HG03139 (cell line): ENCODE data around the gene SLC9A8.
A peak's percentile ranks its signal among the peaks of the same experiment; 100 is the strongest.

Experiments used
- ATAC-seq: cut with Tn5 transposase; IDR thresholded peaks from one replicate; pipeline ENCODE4 v1.9.1; 2021; ENCODE audit not compliant: unreplicated experiment

SLC9A8 gene

GRCh38 chr20:49914310-49915117 is 101.9 kb downstream of the SLC9A8 start:
- peak; percentile 11 for ATAC-seq

- peak; percentile 37 for ATAC-seq
Observed at GRCh38 chr20:49915118-49915379, 102.4 kb downstream of the SLC9A8 start.

DNA sequence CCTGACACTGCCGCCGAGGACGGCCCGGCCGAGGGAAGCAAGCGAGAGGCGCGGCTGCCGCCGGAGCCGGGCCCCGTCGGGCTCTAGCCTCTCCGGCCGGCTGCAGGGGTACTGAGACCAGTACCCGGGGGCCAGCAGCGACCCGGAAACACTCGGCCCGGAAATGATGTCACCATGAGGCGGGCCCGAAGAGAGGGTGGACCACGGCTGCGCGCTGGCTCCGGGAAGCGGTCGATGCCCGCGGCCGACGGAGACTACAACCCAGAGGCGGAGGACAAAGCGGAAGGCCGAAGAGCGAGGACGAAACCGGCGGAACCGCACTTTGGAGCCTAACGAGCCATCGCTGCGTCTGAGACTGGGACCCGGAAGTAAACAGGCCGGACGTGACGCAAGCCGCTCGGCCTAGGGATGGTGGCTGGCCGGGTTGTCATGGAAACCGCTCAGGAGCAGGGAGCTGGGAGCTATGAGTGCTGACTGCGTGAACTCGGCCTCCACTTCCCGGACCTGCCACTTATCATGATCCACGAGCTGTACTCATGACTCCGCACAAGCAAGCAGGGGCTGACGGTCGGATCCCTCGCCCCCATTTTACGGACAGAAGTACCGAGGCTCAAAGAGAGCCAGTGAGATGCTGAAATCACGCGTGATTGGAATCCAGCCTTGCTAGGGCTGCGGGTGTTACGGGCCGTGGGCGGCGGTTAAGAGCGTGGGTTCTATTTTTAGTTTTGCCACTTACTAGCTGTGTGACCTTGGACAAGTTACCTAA is 102.9 kb downstream of the SLC9A8 start, which contains the start of gene SPATA2:
SPATA2 (minus strand) TSS at position 150 of the 766 bp plus-strand sequence. CDS start 7,039 bp downstream, outside the sequence.
- ATAC-seq: peak; percentile 78

GRCh38 chr20:49916146-49917002 is 103.7 kb downstream of the SLC9A8 start:
- no peak for ATAC-seq

DNA sequence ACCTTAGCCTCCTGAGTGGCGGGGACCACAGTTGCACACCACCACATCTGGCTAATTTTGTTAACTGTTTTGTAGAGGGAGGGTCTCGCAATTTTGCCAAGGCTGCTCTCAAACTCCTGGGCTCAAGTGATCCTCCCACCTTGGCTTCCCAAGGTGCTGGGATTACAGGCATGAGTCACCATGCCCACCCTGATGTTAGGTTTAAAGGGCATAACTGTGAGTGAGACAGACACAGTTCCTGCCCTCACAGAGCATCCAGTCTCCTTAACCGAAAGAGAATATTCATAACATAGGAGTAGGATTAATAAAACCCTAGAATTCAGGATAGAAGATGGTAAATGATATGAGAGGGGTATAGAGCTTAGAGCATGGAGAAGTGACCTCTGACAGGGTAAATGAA is 105.8 kb downstream of the SLC9A8 start:
- no peak for ATAC-seq

GRCh38 chr20:49919009-49919408 is 106.4 kb downstream of the SLC9A8 start:
- no peak for ATAC-seq

DNA sequence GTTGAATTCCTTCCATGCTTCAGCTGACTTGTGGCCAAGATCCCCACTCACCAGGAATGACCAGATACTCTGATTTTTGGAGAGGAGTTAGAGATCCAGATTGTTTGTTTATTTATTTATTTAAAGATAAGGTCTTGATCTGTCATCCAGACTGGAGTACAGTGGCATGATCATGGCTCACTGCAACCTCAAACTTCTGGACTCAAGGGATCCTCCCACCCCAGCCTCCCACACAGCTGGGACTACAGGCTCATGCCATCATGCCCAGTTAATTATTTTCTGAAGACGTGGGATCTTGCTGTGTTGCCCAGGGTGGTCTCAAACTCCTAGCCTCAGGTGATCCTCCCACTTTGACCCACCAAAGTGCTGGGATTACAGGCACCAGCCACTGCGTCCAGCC is 106.8 kb downstream of the SLC9A8 start:
- no peak for ATAC-seq

- no peak for ATAC-seq
Observed at GRCh38 chr20:49924247-49924646, 111.6 kb downstream of the SLC9A8 start.

GRCh38 chr20:49925901-49926454 is 113.3 kb downstream of the SLC9A8 start:
- no peak for ATAC-seq

- no peak for ATAC-seq
Observed at GRCh38 chr20:49928411-49929141, 115.9 kb downstream of the SLC9A8 start.

DNA sequence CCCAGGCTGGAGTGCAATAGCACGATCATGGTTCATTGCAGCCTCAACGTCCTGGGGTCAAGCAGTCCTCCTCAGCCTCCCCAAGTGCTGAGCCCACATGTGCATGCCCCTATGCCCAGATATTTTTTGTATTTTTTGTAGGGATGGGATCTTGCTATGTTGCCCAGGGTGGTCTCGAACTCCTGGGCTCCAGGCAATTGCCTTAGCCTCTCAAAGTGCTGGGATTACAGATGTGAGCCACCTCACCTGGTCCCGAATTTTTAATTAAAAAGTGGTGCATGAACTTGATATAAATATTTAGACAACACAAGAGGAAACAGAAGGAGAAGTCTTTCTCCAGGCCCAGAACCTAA is 116.5 kb downstream of the SLC9A8 start:
- no peak for ATAC-seq

DNA sequence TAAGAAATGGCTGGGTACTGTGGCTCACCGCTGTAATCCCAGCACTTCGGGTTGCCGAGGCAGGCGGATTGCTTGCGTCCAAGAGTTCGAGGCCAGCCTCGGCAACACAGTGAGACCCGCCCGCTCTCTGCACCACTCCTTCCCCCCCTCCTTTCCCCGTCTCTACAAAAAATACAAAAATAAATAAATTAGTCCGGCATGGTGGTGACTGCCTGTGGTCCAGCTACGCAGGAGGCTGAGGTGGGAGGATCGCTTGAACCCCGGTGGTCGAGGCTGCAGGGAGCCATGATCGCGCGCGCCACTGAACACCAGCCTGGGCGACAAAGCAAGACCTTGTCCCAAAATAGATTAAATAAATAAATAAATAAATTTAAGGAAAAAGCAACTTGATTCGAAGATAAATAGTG is 123.1 kb downstream of the SLC9A8 start:
- ATAC-seq: peak; percentile 6

DNA sequence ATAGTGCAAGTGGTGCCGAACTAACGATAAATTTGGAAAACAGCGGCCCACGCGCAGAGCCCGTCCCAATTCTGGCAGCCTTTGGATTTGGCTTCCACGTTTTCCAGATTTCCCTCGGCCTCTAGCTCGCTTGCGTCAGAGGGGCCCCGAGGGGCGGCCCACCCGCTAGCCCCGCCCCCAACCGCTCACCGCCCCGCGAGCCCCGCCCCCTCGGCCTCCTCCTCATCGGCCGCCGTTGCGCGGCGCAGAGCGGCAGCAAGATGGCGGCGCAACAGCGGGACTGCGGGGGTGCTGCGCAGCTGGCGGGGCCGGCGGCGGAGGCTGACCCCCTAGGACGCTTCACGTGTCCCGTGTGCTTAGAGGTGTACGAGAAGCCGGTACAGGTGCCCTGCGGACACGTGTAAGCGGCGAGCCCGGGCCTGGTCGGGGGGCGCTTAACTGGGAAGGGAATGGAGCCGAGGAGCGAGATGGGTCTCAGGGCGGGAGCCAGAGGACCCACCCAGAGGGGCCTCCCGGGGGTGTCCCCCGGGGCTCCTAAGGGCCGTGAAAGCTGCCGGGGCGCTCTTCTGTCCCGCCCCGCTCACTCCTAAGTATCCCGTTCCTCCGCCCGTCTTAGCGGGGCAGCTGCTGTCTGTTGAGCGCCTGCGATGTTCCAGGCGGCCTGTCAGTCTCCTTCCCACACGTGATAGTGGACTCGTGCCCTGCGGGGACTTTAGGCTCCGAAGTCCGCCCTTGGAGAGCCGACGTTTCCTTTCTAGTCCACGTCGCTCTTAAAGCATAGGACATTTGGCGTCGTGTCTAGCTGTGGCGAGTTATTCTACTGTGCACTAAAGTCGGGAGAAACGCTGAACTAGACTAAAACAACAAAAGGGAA is 123.8 kb downstream of the SLC9A8 start, which contains the start of gene RNF114:
RNF114 (plus strand) TSS at position 245 of the 874 bp plus-strand sequence; CDS start at position 261, 16 bp downstream.
- ATAC-seq: peak; percentile 54

- no peak for ATAC-seq
Observed at GRCh38 chr20:49937027-49937929, 124.7 kb downstream of the SLC9A8 start.

DNA sequence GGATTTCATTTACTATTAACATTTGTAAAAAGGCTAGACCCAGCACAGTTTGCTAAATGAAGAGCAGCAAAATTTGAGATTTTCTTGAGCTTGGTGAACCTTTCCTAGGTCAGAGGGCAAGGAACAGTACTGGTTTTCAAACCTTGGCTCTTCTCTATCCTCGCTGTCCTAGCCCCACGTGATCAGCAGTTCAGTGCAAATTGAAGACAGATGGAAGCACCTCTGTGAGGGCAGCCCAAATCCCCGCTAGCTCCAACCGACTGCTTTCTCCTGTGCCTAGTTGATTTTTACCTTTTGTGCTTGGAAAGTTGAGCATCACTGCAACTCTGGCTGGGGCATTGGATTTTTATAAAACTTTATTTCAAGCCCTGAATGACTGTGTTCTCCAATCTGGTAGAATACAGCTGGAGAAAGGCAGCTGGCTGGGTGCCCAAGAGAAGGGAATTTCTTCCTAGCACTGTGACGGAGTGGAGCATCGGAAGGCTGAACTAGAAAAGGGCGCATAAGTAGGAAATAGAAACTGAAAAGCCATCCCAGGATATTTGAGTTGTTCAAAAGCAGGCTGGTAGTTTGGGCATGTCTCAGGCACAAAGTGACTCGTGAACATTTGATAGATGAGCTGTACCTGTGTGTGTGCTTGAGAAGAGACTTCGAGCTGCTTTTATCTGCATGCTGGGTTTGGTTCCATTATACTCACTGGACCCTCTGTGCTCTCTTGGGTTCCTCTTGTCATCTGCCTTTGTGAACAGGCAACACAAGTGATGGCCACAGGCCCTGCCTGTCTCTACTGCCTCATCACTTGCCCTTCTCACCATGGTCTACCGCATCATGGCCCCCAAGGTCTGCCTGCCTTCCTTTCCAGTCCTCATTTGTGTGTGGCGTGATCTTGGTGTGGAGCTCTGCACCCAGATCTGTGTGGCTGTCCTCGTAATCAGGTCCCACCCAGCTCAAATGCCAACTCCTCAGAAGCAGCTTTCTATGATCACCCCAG is 125.8 kb downstream of the SLC9A8 start:
- ATAC-seq: no peak

DNA sequence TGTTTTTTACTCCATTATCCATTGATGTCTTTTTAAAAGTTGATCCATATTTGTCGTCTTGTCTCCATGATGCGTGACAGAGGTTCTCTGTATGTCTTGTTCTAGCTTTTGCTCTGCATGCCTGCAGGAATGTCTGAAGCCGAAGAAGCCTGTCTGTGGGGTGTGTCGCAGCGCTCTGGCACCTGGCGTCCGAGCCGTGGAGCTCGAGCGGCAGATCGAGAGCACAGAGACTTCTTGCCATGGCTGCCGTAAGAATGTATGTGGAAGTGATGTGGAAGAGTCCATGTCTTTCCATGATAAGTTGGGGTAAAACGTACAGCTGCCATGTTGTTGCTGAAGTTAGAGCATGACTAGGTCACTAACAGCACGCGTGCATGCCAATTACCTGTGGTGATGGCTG is 128.8 kb downstream of the SLC9A8 start:
- no peak for ATAC-seq
